Measurements from ENCODE around the gene CDC42SE2.

- TF ChIP-seq EP300 (IDR thresholded peaks at IDR 0.05) (no peak), POLR2AphosphoS5 (IDR thresholded peaks at IDR 0.05) (no peak)
- TF ChIP-seq, protein P1, sequence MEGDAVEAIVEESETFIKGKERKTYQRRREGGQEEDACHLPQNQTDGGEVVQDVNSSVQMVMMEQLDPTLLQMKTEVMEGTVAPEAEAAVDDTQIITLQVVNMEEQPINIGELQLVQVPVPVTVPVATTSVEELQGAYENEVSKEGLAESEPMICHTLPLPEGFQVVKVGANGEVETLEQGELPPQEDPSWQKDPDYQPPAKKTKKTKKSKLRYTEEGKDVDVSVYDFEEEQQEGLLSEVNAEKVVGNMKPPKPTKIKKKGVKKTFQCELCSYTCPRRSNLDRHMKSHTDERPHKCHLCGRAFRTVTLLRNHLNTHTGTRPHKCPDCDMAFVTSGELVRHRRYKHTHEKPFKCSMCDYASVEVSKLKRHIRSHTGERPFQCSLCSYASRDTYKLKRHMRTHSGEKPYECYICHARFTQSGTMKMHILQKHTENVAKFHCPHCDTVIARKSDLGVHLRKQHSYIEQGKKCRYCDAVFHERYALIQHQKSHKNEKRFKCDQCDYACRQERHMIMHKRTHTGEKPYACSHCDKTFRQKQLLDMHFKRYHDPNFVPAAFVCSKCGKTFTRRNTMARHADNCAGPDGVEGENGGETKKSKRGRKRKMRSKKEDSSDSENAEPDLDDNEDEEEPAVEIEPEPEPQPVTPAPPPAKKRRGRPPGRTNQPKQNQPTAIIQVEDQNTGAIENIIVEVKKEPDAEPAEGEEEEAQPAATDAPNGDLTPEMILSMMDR (IDR thresholded peaks at IDR 0.05) = no peak
Measured at GRCh38 chr5:131329286-131329560, 65.4 kb downstream of the CDC42SE2 start.
